ENCODE measurements around the gene FAM83E.

DNA sequence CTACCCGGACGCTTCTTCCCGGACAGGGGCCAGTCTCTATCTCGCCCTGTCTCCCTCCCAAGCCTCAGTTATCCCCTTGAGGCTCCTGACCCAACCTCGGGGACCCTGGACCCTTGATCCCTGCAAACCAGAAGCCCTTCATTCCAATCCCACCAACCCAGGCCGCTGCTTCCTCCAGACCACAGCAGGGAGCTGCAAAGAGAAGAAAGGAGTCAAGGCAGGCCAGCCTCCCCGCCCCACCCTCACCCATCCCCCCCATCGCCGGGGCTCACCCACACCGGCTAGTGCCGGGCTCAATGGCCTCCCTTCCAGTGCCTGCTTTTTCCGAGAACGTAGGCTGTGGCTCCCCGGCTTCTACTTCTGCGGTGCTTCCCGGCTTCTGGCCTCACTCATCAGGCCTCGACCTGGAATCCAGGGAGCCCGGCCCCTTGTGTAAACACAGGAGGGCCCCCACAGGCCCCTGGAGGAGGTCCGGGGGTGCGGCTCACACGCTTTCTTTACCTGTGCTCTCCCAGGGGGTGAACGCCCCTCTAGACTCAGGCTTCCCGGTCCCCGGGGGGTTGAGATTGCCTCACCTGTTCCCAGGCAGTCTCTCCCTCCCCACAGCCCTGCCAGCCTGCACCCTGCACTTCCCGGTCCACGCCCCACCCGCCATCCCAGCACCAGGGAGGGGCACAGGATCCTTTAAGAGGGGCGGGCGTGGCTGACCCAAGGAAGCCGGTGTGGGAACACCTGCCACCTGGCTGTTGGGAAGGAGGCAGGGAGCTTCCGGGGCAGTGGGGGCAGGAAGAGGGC, at the start of gene FAM83E:
- TF ChIP-seq, protein P1, sequence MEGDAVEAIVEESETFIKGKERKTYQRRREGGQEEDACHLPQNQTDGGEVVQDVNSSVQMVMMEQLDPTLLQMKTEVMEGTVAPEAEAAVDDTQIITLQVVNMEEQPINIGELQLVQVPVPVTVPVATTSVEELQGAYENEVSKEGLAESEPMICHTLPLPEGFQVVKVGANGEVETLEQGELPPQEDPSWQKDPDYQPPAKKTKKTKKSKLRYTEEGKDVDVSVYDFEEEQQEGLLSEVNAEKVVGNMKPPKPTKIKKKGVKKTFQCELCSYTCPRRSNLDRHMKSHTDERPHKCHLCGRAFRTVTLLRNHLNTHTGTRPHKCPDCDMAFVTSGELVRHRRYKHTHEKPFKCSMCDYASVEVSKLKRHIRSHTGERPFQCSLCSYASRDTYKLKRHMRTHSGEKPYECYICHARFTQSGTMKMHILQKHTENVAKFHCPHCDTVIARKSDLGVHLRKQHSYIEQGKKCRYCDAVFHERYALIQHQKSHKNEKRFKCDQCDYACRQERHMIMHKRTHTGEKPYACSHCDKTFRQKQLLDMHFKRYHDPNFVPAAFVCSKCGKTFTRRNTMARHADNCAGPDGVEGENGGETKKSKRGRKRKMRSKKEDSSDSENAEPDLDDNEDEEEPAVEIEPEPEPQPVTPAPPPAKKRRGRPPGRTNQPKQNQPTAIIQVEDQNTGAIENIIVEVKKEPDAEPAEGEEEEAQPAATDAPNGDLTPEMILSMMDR (IDR thresholded peaks at IDR 0.05) = no peak
- TF ChIP-seq POLR2A (IDR thresholded peaks at IDR 0.05) (no peak), POLR2AphosphoS5 (IDR thresholded peaks at IDR 0.05; ENCODE audit: insufficient read depth in 1 of 2, low read depth in 1 of 2) (peak; percentile 25 to 52)
